Posterior vena cava (tissue), 2 donors: ENCODE results near the gene ACVR1. TPM values are rescaled to one million over a fixed set of nuclear protein-coding genes. Genes with fewer than 3 reads are reported as not detected.
"Not testable (repeated sequence)": the region's sequence is repeated elsewhere in the genome, so short reads cannot be mapped to it uniquely, and the experiment has no call there.

Source experiments
- DNase-seq: peaks from one replicate; pipeline ENCODE4 v3.0.0-alpha.2; 2020; ENCODE audit warnings: low spot score
- intact Hi-C, 2 donors: fragments of 100-400 bp; cut with DNase I; formaldehyde crosslinking; loops; one replicate each; pipeline versions ENCODE4 v1.14.1 to v1.14.2; 2022 to 2023
- total RNA-seq, 2 donors: library from RNA; stranded (reverse); fragmentation: NEBNext Ultra II Directional; extraction: Animal tissue kit (Norgen Biotek cat#: 25700); gene quantifications; one replicate each; pipeline ENCODE4 v1.2.1, GENCODE V29; 2021
- donor health status: DM: yes; HTN: yes; CAD: no.
- donor health status: DM: yes; HTN: yes; CAD: no.

ACVR1 gene
- total RNA-seq, 2 donors from 2014 or later = 67.4 to 70.3 TPM

DNA sequence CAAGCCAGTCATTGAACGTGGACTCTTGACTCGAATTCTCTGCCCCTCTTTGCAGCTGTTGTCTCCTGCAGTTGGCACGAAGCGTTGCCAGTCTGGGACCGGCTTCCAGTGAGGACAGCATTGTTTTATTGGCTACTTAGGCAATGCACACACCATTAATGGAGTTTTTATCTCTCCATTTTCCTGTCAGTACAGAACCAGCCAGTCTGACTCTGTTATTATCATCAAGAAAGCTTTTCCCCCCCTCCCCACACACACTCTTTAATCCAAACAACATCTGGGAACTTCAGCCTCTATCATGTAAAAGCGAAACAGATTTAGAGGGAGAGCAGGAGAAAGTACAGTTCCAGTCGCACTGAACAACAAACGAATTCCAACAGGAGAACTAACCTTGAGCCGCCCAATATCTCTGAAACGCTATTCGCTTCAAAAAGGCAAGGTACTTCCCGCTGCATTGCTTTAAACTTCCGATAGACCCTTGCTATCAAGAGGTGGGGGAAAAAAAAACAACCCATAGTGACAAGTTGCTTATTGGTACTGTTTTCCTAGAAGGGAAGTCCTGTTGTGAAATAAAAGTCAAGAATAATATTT, 38.2 kb downstream of the ACVR1 start:
- intact Hi-C loops = no loop called here
- DNase-seq = no peak

DNA sequence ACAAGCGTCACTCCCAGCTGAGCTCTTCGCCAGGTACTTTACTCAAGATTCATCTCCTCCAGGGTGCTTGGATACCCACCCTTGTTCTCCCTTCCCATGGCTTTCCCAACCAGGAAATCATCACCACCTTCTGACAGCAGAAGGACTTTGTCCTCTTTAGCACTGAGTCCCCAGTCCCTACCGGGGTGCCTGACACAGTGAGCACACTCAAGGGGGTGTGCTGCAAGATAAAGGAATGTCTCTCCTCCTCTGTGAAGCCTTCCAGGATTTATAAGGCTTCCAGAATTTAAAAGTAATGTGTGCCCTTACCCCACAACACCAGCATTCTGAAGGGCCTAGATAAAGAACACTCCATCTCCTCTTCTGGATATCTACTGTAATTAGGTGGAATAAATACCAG, 39.6 kb downstream of the ACVR1 start:
- no peak for DNase-seq
- intact Hi-C loops = no loop called here

DNA sequence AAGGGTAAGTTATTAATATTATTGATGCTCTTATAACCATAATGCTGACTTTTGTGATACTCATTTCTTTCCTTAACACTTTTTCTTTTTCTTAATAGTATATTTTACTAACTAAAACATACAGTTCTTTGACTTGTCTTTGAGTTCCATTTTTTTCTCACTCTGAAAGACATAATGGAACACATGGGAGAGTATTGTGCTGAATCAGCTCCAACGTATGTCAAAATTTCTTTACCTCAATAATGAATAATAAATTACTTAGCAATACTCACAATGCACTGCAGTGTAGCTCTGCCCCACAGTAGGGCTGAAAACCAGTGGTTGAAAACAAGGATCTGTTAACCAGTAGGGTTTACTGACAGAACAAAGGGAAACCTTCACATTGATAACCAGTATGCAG, 40.7 kb downstream of the ACVR1 start:
- intact Hi-C loops = no loop called here
- DNase-seq = no peak

DNA sequence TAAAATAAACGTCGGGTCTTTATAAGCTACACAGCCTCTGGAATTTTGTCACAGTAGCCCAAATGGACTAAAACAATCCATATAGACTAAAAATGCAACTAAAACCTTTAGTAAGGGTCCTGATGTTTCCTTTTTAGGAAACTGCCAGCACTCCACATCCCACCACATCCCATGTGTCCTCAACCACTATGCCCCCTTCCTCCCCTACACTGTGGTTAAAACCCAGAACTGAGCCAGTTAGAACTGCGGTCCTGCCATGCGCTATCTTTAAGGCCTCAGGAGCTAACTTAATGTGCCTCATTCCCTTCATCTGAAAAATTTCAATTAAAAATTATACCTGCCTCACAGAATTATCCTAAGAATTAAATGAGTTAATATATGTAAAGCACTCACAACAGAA, 41.1 kb downstream of the ACVR1 start:
- intact Hi-C loops = no loop called here
- no peak for DNase-seq

DNA sequence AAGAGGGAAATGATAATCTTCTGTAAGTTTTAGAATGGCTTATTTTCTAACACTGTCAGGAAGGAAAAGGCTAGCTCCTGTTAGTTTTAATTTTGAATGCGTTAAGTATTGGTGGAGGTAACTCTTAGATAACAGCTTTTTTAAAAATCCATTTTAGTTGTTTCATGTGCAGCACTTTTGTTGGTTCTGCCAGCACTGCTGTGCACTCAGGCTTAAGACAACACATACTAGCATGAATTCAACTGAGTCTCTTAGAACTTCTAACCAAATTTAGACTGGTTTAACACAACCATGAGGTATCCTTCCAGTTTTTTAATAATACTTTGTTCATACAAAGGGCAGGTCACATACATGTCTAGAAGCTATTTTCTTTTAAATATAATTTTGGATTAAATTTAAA, 42.4 kb downstream of the ACVR1 start:
- intact Hi-C loops = no loop called here
- no peak for DNase-seq

DNA sequence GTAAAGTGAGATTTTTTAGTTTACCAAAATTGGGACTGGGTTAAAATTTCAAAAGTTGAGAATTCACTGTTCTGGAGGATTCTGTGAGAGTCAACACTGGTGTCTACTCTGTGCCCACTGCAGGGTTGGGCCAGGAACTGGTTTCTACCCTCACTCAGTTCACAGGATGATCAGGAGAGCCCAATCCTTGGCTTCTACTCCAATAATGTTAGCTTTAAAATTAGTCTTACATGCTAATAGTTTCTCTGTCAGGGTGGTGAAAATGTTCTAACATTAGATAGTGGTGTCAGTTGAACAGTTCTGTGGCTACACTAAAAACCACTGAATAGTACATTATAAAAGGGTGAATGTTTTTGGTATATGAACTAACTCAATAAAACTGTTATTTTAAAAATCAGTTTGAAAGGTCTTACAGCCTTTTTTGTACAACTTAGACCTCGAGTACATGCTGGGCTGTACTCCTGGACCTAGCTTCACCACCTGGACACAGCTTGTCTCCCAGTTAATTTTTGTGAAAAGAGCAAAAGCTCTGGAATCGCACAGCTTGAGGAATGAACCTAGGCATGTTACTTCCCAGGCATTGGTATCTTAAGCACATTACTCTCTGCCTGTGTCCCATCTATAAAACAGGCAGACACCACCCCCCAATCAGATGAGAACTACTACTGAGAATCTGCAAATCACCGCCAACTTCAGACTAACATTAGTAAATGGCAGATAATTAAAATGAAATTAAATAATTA, 44.4 kb downstream of the ACVR1 start:
- DNase-seq = no peak
- intact Hi-C loops = no loop called here

DNA sequence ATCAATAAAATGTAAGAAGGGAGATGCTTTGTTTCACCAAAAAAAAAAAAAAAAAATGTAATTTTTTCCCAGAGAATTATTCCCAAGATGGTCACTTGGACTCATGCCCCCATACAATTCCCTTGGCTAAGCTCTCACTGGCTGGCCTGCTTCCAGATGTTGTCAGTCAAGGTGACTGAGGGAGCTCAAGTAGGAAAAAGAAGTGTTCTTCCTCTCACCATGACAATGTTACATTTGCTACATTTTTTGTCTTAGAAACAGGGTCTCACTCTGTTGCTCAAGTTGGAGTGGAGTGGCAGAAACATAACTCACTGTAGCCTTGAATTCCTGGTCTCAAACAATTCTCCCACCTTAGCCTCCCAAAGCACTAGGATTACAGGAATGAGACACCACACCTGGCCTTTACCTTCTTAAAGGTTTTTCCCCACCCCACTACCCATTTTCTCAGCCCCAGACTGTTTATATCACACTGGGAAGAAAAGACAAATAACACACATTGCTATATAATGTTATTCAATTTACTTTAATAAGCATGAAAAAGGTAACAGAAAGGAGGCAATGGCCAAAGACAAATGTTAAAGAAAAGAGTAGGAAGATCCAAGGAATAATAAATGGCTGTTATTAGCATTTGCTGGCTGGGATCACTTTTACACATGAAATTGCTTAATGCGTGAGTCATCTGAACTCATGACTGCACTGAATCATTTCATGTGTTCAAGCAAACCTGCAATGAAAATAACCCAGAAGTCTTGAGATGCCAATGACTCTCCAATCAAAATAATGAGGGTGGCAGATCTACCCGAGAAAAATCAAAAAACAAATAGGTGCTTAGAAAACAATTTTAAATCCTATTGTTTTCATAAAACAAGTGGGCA, 45.2 kb downstream of the ACVR1 start:
- intact Hi-C loops = no loop called here
- no peak for DNase-seq

DNA sequence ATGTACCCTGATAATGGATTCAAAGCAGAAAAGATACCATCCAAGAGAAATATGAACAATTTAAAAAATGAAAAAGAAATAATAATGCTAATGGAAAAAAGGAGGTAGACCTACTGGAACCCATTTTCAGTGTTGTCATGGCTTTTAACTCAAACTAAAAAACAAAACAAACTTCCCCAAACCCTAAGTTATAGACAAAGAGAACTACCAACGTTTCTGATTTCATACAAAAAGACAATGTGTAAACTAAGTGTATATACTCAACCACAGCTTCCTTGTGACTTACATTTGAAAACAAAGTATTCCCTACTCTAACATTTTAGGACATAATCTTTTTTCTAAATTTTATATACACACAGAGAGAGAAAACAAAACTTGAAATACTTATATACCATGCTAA, 45.9 kb downstream of the ACVR1 start:
- no peak for DNase-seq
- intact Hi-C loops = no loop called here

DNA sequence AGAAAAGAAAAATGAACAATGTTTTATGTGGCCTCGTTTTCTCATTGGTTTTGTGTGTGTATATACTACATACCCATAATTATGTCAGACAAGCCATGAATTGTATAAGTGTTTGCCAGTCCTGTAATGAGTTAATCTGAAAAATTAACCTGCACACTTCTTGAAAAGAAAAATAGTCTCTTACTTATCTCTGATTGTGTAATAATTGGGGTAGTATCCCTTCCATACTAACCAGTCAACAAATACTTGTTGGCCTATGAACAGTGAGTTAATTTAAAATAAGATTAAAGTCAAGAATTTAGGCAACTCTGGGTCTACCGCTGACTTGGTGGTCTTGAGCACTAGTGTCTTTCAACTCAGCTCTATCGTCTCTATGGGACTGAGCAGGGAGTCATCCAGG, 48.8 kb downstream of the ACVR1 start:
- no peak for DNase-seq
- intact Hi-C loops = no loop called here

DNA sequence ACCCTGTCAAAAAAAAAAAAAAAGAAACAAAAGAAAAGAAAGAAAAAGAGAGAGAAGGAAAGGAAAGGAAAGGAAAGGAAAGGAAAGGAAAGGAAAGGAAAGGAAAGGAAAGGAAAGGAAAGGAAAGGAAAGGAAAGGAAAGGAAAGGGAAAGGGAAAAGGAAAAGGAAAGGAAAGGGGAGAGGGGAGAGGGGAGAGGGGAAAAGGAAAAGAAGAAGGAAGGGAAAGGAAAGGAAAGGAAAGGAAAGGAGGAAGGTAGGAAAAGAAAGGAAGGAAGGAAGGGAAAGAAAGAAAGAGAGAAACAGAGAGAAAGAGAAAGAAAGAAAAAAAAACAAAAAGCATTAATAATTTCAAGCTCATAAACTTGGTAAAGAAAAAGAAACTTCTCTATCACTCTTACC, 49.5 kb downstream of the ACVR1 start:
- intact Hi-C loops = not testable (repeated sequence)

DNA sequence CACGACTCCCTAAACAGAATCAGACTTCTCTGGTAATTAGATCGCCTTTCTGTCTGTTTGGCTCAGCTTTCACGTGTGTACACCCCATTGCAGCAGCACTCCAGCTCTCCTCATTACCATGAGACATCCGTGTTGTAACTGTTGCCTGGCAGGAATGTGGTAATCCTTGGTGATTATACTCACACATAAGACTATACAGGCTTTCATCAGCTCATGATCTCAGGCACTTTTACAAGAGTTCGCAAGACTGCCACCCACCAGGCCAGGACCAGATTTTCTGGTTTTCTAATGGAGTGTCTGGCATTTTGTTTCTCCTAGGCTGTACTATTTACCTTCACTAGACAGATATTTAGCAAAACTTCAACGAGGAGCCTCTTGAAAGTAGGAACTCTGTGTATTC, 50.2 kb downstream of the ACVR1 start:
- intact Hi-C loops = no loop called here
- no peak for DNase-seq

More for the DNA sequence above, 49.5 kb downstream of the ACVR1 start:
- not testable (repeated sequence) for DNase-seq

DNA sequence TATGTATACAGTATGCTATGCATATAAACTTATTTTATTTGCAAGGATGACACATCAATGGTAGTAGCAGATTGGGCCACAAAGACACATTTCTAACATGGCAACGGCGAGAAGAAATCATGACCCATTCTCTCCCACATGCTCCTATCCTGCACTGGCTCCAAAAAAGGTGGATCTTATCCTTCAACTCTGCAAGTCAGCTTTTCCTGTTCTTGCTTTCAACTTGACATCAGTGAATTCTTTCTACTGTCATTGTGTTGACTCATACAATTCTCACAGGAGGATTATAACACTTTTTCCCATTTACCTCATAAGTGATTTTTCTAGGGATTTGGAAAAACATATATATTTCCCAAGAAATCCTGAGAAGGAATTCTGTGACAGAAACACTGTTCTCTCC, 53.1 kb downstream of the ACVR1 start:
- intact Hi-C loops = no loop called here

DNA sequence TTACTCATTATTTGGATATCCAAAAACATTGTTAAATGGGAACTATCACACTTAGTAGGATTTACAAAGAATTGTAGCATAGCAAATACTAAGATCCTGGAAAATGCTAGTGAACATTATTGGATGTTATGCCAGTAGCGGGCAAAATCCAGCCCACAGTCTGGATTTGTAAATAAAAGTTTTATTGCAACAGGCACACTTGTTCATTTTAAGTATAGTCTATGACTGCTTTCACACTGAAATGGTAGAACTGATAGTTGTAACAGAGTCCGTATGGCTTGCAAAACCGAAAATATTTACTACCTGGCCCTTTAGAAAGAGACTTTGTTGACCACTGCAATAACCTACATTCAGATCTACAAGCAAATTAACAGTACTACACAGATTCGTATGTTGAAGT, 53.6 kb downstream of the ACVR1 start:
- no peak for DNase-seq
- intact Hi-C loops = no loop called here

More for the DNA sequence above, 53.1 kb downstream of the ACVR1 start:
- no peak for DNase-seq

DNA sequence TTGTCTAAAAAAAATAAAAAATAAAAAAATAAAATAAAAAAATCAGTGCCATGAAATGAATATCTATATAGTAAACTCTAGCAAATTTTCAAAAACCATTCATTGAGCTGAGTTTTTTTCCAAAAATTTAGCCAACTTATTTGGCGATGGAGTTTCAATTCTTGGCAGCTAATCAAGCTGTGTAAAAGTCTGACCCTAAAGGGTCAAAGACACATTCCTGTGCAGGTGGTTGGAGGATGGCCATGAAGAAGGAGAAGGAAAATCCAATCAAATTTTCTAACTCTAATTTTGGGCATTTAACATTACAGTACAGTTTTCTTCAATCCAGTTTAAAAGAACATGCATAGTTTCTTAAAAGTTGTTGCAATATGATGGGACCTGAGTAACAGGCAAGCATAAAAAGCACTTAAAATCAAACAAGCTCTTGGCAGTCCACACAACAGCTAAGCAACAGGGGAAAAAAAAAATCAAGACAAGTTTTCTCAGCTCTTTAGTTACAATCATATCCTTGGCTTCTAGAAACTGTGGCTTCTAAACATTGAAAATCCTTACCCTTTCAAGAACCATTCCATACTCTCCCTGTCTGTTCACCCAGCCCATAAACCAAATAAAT, 54.5 kb downstream of the ACVR1 start:
- intact Hi-C loops = no loop called here
- DNase-seq = no peak

DNA sequence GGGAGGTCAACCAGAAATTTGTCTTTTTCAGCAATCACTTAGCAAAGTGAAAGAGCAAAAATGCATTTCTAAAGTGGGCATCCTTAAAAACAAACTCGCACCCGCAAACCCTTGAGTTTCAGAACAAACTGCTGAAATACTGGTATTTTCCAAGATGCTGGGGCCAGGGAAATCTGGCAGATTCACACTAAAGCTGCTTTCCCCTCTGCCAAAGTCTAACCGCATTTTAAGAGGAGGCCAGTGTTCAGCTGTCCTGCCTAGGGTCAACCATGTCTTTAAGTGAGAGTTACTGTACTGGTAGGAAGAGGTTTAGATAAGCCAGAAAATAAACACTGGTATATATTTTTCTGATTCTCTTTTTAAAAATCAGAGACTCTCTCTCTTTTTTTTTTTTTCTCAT, 55.9 kb downstream of the ACVR1 start:
- intact Hi-C loops = no loop called here
- no peak for DNase-seq

DNA sequence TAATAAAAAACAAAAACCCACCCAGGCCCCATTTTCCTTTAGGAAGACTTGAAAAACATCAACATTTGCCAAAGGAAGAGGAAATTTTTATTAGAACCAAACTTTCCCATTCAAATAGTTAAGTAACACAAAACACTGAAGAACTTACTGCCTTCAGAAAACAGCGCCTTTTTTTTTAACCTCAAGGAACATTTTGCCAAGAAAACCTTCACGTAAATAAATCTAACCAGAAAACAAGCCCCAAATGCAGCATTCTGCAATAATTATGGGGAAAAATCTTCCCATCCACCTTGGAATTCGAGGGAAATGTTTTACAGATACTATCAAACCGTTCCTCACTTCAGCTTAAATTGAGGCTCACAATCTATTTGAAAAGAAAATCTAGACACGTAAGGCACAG, 56.4 kb downstream of the ACVR1 start:
- no peak for DNase-seq
- intact Hi-C loops = loop anchor here in 1 of 2 donors (10.0 kb wide), 1 partner anchor 55 kb away; the partner anchor contains the start of gene ACVR1

DNA sequence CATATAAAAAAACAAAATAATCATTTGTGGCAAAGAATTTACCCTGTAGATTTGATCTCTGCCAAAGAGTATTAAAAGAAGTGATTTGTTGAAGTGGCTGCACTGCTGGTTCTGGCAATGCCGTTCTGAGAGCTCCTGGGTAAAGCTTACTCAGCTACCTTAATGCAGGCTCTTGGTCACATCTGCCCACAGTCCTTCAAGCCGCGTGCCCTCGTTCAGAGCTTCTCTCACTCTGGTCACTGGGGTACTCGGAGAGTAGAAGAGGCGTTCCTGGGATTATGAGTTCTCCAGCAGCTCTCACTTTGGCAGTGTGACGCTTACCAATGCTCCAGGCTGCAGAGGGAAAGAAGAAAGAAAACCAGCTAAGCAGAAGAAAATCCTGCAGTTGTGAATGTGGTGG, 57.9 kb downstream of the ACVR1 start:
- DNase-seq = no peak
- intact Hi-C loops = loop anchor here in 1 of 2 donors (10.0 kb wide), 1 partner anchor 57 kb away; the partner anchor contains the start of gene ACVR1

DNA sequence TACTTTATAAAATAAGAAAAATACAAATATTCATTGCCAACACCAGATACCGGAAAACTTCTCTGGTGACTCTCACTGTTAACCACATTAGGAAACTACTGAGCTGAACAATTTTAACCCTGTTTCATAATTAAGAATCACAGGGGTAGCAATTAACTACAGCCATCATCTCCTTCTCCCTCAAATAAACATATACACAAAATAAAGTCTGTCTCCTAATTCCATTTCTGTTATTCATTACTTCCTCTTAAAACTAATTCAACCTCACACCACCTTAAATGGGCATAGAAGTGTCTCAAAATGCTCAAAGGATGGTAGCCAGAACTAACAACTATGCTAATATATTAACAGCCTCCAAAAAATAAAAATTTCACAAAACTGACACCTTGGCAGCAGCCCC, 60.7 kb downstream of the ACVR1 start:
- DNase-seq = no peak
- intact Hi-C loops = loop anchor here in 1 of 2 donors (10.0 kb wide), 1 partner anchor 59 kb away; the partner anchor contains the start of gene ACVR1

DNA sequence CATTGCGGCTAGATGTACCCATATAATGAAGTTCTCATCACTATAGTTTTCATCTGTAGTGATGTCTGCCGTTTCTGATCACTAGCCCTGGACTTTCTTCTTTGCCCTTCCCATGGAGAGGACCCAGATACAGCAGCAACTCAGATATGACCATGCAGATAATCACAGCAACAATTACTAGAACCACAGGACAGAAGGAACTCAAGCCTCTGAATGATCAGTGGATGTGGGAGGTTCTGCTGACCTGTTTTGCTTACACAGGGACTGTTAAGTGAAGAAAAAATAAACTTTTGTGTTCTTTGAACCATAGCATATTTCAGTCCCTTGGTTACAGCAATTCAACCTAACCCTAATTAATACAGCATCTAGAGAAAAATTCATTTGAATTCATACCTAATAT, 62.7 kb downstream of the ACVR1 start:
- intact Hi-C loops = loop anchor here in 1 of 2 donors (10.0 kb wide), 1 partner anchor 61 kb away; the partner anchor contains the start of gene ACVR1
- no peak for DNase-seq

DNA sequence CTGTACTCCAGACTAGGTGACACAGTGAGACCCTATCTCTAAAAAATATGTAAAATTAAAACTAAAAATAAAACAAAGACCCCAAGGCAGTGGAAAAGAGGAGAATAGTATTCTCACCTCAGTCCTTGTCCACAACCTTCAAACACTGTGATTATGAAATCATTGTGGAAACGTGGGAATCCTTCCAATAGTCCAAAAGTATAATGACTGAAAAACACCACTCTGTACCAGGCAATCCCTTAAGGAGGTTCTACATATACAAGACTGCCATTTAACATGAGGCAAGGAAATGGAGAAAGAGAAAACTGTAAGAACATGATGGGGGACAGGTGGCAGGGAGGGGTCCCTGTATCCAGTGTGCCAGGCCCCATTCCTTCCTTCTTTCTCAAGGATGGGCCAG, 66.1 kb downstream of the ACVR1 start:
- intact Hi-C loops = loop anchor here in 1 of 2 donors (10.0 kb wide), 1 partner anchor 65 kb away; the partner anchor contains the start of gene ACVR1
- DNase-seq = no peak
